Mammary epithelial cell (primary cell): ENCODE results near the gene ADIPOQ.

Experiments used
- CTCF ChIP-seq, 2 donors: IDR thresholded peaks in 1 of 2; conservative IDR thresholded peaks in 1 of 2; 2 replicates each; pipeline ENCODE4 v1.5.1; 2011 to 2012; ENCODE audit warnings: inconsistent platforms in 2 of 2, low read length in 2 of 2, mild to moderate bottlenecking in 2 of 2, control low read depth in 1 of 2, low read depth in 1 of 2; ENCODE audit not compliant: insufficient read depth in 1 of 2; ENCODE audit errors: extremely low read depth in 1 of 2
- EZH2 ChIP-seq: IDR thresholded peaks from 2 replicates; pipeline ENCODE4 v1.6.1; 2012; ENCODE audit warnings: low read length, inconsistent platforms, borderline replicate concordance

- no peak for TF ChIP-seq EZH2
- no peak for TF ChIP-seq CTCF (conservative IDR thresholded peaks at IDR 0.05 in 1 of 2, IDR thresholded peaks at IDR 0.05 in 1 of 2; ENCODE audit: extremely low read depth in 1 of 2, insufficient read depth in 1 of 2, low read depth in 1 of 2, low read length in 2 of 2)
Measured at GRCh38 chr3:186882150-186882524, 39.6 kb downstream of the ADIPOQ start.
